ENCODE measurements around the gene MAN1C1.
A peak's percentile ranks its signal among the peaks of the same experiment; 100 is the strongest.

MAN1C1 gene

GRCh38 chr1:25669781-25670567 is 53.4 kb downstream of the MAN1C1 start:
- Histone ChIP-seq H2AK5ac (ENCODE audit: low read depth, low read length) (peak overlapping the region; percentile 30), H3K4me1 (ENCODE audit: control insufficient read depth in 2 of 2, insufficient read depth in 1 of 2, low read depth in 1 of 2, low read length in 2 of 2) (peaks cover 6 to 11% of the 10 kb centered on the region in 2 donors), H2BK15ac (ENCODE audit: low read length) (no peak overlapping the region), H3K79me1 (ENCODE audit: low read depth, low read length) (no peaks in the 10 kb centered on the region), H3K36me3 (replicated peaks in 1 of 2; ENCODE audit: control insufficient read depth in 2 of 2, insufficient read depth in 2 of 2, low read length in 2 of 2) (no peaks in the 10 kb centered on the region), H4K91ac (ENCODE audit: low read depth, low read length, poor library complexity) (no peak overlapping the region), H2BK120ac (ENCODE audit: low read depth, low read length) (no peak overlapping the region), H2BK12ac (ENCODE audit: low read length) (no peak overlapping the region), H3K27me3 (ENCODE audit: control insufficient read depth in 3 of 3, insufficient read depth in 3 of 3, low read depth in 1 of 3, low read length in 3 of 3) (no peaks in the 10 kb centered on the region), H4K8ac (ENCODE audit: low read depth, low read length) (no peak overlapping the region), H3K27ac (replicated peaks; ENCODE audit: low read length) (no peak overlapping the region), H2BK5ac (ENCODE audit: low read length) (no peak overlapping the region), H3K18ac (ENCODE audit: low read length) (peak overlapping the region; percentile 69), H3K4me3 (ENCODE audit: low read length in 2 of 2) (no peak overlapping the region), H3K23ac (ENCODE audit: low read depth, low read length, poor library complexity) (no peak overlapping the region), H3K9me3 (replicated peaks in 1 of 2; ENCODE audit: control insufficient read depth in 2 of 2, insufficient read depth in 1 of 2, low read depth in 1 of 2, low read length in 2 of 2) (peaks cover 0 to 6% of the 10 kb centered on the region in 2 donors), H3K14ac (ENCODE audit: low read length) (no peak overlapping the region), H3K4me2 (ENCODE audit: insufficient read depth, low read length, poor library complexity, severe bottlenecking) (no peak overlapping the region), H3K9ac (ENCODE audit: low read depth, low read length, poor library complexity) (no peak overlapping the region), H2AFZ (ENCODE audit: low read length) (no peak overlapping the region), H3K4ac (ENCODE audit: low read length) (no peak overlapping the region)
- no peak for DNase-seq (ENCODE audit: low spot score)
- no CpG with 5 or more reads among the region's 4 CpGs for WGBS, 2 donors (ENCODE audit: extremely low coverage in 2 of 2, insufficient read length in 2 of 2, insufficient replicate concordance in 1 of 2)

GRCh38 chr1:25671929-25672328 is 55.3 kb downstream of the MAN1C1 start:
- Histone ChIP-seq H2BK15ac (ENCODE audit: low read length) (no peak overlapping the region), H3K27me3 (ENCODE audit: control insufficient read depth in 3 of 3, insufficient read depth in 3 of 3, low read depth in 1 of 3, low read length in 3 of 3) (no peaks in the 10 kb centered on the region)
- WGBS, 2 donors (ENCODE audit: extremely low coverage in 2 of 2, insufficient read length in 2 of 2, insufficient replicate concordance in 1 of 2): no CpG with 5 or more reads among the region's 3 CpGs

GRCh38 chr1:25672763-25673409 is 56.3 kb downstream of the MAN1C1 start:
- no peak overlapping the region for H2BK120ac ChIP-seq (ENCODE audit: low read depth, low read length)
- no peak overlapping the region for H2AFZ ChIP-seq (ENCODE audit: low read length)

More at GRCh38 chr1:25671929-25672328, 55.3 kb downstream of the MAN1C1 start:
- Histone ChIP-seq H3K36me3 (replicated peaks in 1 of 2; ENCODE audit: control insufficient read depth in 2 of 2, insufficient read depth in 2 of 2, low read length in 2 of 2) (no peaks in the 10 kb centered on the region), H2AFZ (ENCODE audit: low read length) (no peak overlapping the region), H2BK12ac (ENCODE audit: low read length) (no peak overlapping the region), H3K18ac (ENCODE audit: low read length) (no peak overlapping the region), H3K4me2 (ENCODE audit: insufficient read depth, low read length, poor library complexity, severe bottlenecking) (no peak overlapping the region), H3K27ac (replicated peaks; ENCODE audit: low read length) (no peak overlapping the region), H3K4me1 (ENCODE audit: control insufficient read depth in 2 of 2, insufficient read depth in 1 of 2, low read depth in 1 of 2, low read length in 2 of 2) (peaks cover under 1 to 4% of the 10 kb centered on the region in 2 donors), H3K23ac (ENCODE audit: low read depth, low read length, poor library complexity) (no peak overlapping the region), H3K4ac (ENCODE audit: low read length) (no peak overlapping the region), H2AK5ac (ENCODE audit: low read depth, low read length) (no peak overlapping the region), H3K4me3 (ENCODE audit: low read length in 2 of 2) (no peak overlapping the region), H2BK120ac (ENCODE audit: low read depth, low read length) (no peak overlapping the region), H4K8ac (ENCODE audit: low read depth, low read length) (no peak overlapping the region), H2BK5ac (ENCODE audit: low read length) (no peak overlapping the region), H3K79me1 (ENCODE audit: low read depth, low read length) (no peaks in the 10 kb centered on the region), H4K91ac (ENCODE audit: low read depth, low read length, poor library complexity) (no peak overlapping the region), H3K9ac (ENCODE audit: low read depth, low read length, poor library complexity) (no peak overlapping the region), H3K14ac (ENCODE audit: low read length) (no peak overlapping the region), H3K9me3 (replicated peaks in 1 of 2; ENCODE audit: control insufficient read depth in 2 of 2, insufficient read depth in 1 of 2, low read depth in 1 of 2, low read length in 2 of 2) (peaks cover 0 to 6% of the 10 kb centered on the region in 2 donors)
- DNase-seq (ENCODE audit: low spot score): no peak

GRCh38 chr1:25673456-25673855 is 56.9 kb downstream of the MAN1C1 start:
- Histone ChIP-seq H3K23ac (ENCODE audit: low read depth, low read length, poor library complexity) (no peak overlapping the region), H3K18ac (ENCODE audit: low read length) (no peak overlapping the region), H3K4ac (ENCODE audit: low read length) (no peak overlapping the region), H3K27ac (replicated peaks; ENCODE audit: low read length) (no peak overlapping the region), H3K4me1 (ENCODE audit: control insufficient read depth in 2 of 2, insufficient read depth in 1 of 2, low read depth in 1 of 2, low read length in 2 of 2) (peaks cover 0 to 9% of the 10 kb centered on the region in 2 donors), H4K8ac (ENCODE audit: low read depth, low read length) (no peak overlapping the region), H3K9me3 (replicated peaks in 1 of 2; ENCODE audit: control insufficient read depth in 2 of 2, insufficient read depth in 1 of 2, low read depth in 1 of 2, low read length in 2 of 2) (peaks cover 0 to 6% of the 10 kb centered on the region in 2 donors), H4K91ac (ENCODE audit: low read depth, low read length, poor library complexity) (no peak overlapping the region), H3K14ac (ENCODE audit: low read length) (no peak overlapping the region), H3K36me3 (replicated peaks in 1 of 2; ENCODE audit: control insufficient read depth in 2 of 2, insufficient read depth in 2 of 2, low read length in 2 of 2) (no peaks in the 10 kb centered on the region), H2BK5ac (ENCODE audit: low read length) (no peak overlapping the region), H2AK5ac (ENCODE audit: low read depth, low read length) (no peak overlapping the region), H2BK120ac (ENCODE audit: low read depth, low read length) (no peak overlapping the region), H2BK12ac (ENCODE audit: low read length) (no peak overlapping the region), H3K79me1 (ENCODE audit: low read depth, low read length) (no peaks in the 10 kb centered on the region), H3K9ac (ENCODE audit: low read depth, low read length, poor library complexity) (no peak overlapping the region), H3K27me3 (ENCODE audit: control insufficient read depth in 3 of 3, insufficient read depth in 3 of 3, low read depth in 1 of 3, low read length in 3 of 3) (no peaks in the 10 kb centered on the region), H2AFZ (ENCODE audit: low read length) (no peak overlapping the region), H3K4me3 (ENCODE audit: low read length in 2 of 2) (no peak overlapping the region), H2BK15ac (ENCODE audit: low read length) (no peak overlapping the region), H3K4me2 (ENCODE audit: insufficient read depth, low read length, poor library complexity, severe bottlenecking) (no peak overlapping the region)
- WGBS, 2 donors (ENCODE audit: extremely low coverage in 2 of 2, insufficient read length in 2 of 2, insufficient replicate concordance in 1 of 2): no CpG with 5 or more reads among the region's 3 CpGs
- no peak for DNase-seq (ENCODE audit: low spot score)

More at GRCh38 chr1:25672763-25673409, 56.3 kb downstream of the MAN1C1 start:
- DNase-seq (ENCODE audit: low spot score): no peak
- Histone ChIP-seq H2BK5ac (ENCODE audit: low read length) (no peak overlapping the region), H2AK5ac (ENCODE audit: low read depth, low read length) (no peak overlapping the region), H3K23ac (ENCODE audit: low read depth, low read length, poor library complexity) (no peak overlapping the region), H3K4me1 (ENCODE audit: control insufficient read depth in 2 of 2, insufficient read depth in 1 of 2, low read depth in 1 of 2, low read length in 2 of 2) (peaks cover 0 to 9% of the 10 kb centered on the region in 2 donors), H3K36me3 (replicated peaks in 1 of 2; ENCODE audit: control insufficient read depth in 2 of 2, insufficient read depth in 2 of 2, low read length in 2 of 2) (no peaks in the 10 kb centered on the region), H3K79me1 (ENCODE audit: low read depth, low read length) (no peaks in the 10 kb centered on the region), H3K4ac (ENCODE audit: low read length) (no peak overlapping the region), H3K4me2 (ENCODE audit: insufficient read depth, low read length, poor library complexity, severe bottlenecking) (no peak overlapping the region), H3K9ac (ENCODE audit: low read depth, low read length, poor library complexity) (no peak overlapping the region), H3K14ac (ENCODE audit: low read length) (no peak overlapping the region), H3K18ac (ENCODE audit: low read length) (no peak overlapping the region), H4K8ac (ENCODE audit: low read depth, low read length) (no peak overlapping the region), H3K27ac (replicated peaks; ENCODE audit: low read length) (no peak overlapping the region), H4K91ac (ENCODE audit: low read depth, low read length, poor library complexity) (no peak overlapping the region), H3K4me3 (ENCODE audit: low read length in 2 of 2) (no peak overlapping the region), H2BK12ac (ENCODE audit: low read length) (no peak overlapping the region), H2BK15ac (ENCODE audit: low read length) (no peak overlapping the region), H3K9me3 (replicated peaks in 1 of 2; ENCODE audit: control insufficient read depth in 2 of 2, insufficient read depth in 1 of 2, low read depth in 1 of 2, low read length in 2 of 2) (peaks cover 0 to 6% of the 10 kb centered on the region in 2 donors), H3K27me3 (ENCODE audit: control insufficient read depth in 3 of 3, insufficient read depth in 3 of 3, low read depth in 1 of 3, low read length in 3 of 3) (no peaks in the 10 kb centered on the region)
- WGBS, 2 donors (ENCODE audit: extremely low coverage in 2 of 2, insufficient read length in 2 of 2, insufficient replicate concordance in 1 of 2): no CpG with 5 or more reads among the region's 13 CpGs
